Renal cortical epithelial cell (primary cell): ENCODE results near the gene ANKS1B. TPM values are rescaled to one million over a fixed set of nuclear protein-coding genes. Genes with fewer than 3 reads are reported as not detected.

Source experiments
- DNase-seq: peaks from one replicate; pipeline ENCODE4 v3.0.0-alpha.2; 2011; ENCODE audit warnings: low read depth
- total RNA-seq: library from RNA; depleted of rRNA; stranded (reverse); fragments of >200 nt; gene quantifications from 2 replicates; pipeline ENCODE4 v1.2.3, GENCODE V29; 2014

ANKS1B gene
- total RNA-seq, 1 donor from 2014 or later: 6.9 TPM

- no peak for DNase-seq
These were observed 851.3 kb downstream of the ANKS1B start for GRCh38 chr12:99133401-99133800.

- no peak for DNase-seq
These were observed 853.0 kb downstream of the ANKS1B start for GRCh38 chr12:99131751-99132199.

GRCh38 chr12:99130808-99131553 lies 853.8 kb downstream of the ANKS1B start:
- peak; percentile 36 for DNase-seq

GRCh38 chr12:99128246-99128802 lies 856.4 kb downstream of the ANKS1B start:
- no peak for DNase-seq

GRCh38 chr12:99122959-99123358 lies 861.8 kb downstream of the ANKS1B start:
- DNase-seq: no peak

- DNase-seq: no peak
These were observed 862.2 kb downstream of the ANKS1B start for GRCh38 chr12:99122496-99122895.

- no peak for DNase-seq
These were observed 863.2 kb downstream of the ANKS1B start for GRCh38 chr12:99121546-99121945.

GRCh38 chr12:99119943-99120342 lies 864.8 kb downstream of the ANKS1B start:
- DNase-seq: no peak

GRCh38 chr12:99119449-99119848 lies 865.3 kb downstream of the ANKS1B start:
- no peak for DNase-seq

GRCh38 chr12:99111600-99111999 lies 873.1 kb downstream of the ANKS1B start:
- DNase-seq: no peak

- DNase-seq: no peak
These were observed 873.9 kb downstream of the ANKS1B start for GRCh38 chr12:99110868-99111267.

GRCh38 chr12:99110212-99110611 lies 874.5 kb downstream of the ANKS1B start:
- no peak for DNase-seq

GRCh38 chr12:99108924-99109323 lies 875.8 kb downstream of the ANKS1B start:
- no peak for DNase-seq

GRCh38 chr12:99099786-99100185 lies 885.0 kb downstream of the ANKS1B start:
- no peak for DNase-seq

GRCh38 chr12:99097171-99097570 lies 887.6 kb downstream of the ANKS1B start:
- no peak for DNase-seq

- DNase-seq: no peak
These were observed 891.6 kb downstream of the ANKS1B start for GRCh38 chr12:99093166-99093565.

GRCh38 chr12:99092100-99092851 lies 892.5 kb downstream of the ANKS1B start:
- no peak for DNase-seq

GRCh38 chr12:99087278-99087677 lies 897.5 kb downstream of the ANKS1B start:
- peak; percentile 83 for DNase-seq

GRCh38 chr12:99079811-99080210 lies 904.9 kb downstream of the ANKS1B start:
- DNase-seq: no peak

- DNase-seq: no peak
These were observed 915.6 kb downstream of the ANKS1B start for GRCh38 chr12:99068993-99069747.

- DNase-seq: no peak
These were observed 917.5 kb downstream of the ANKS1B start for GRCh38 chr12:99067171-99067785.

GRCh38 chr12:99066726-99067125 lies 918.0 kb downstream of the ANKS1B start:
- DNase-seq: no peak
